IPS-20b (cell line): Measurements from ENCODE around the gene MAP6.

Experiments used
- H3K27ac ChIP-seq: one replicate; pipeline ENCODE4 v1.5.1; 2013; ENCODE audit warnings: low read length
- H3K27me3 ChIP-seq: 2 replicates; pipeline ENCODE4 v1.6.1; 2013; ENCODE audit warnings: mild to moderate bottlenecking, low read length, inconsistent platforms; ENCODE audit not compliant: insufficient read depth
- H3K36me3 ChIP-seq: 2 replicates; pipeline ENCODE4 v1.6.1; 2013; ENCODE audit warnings: low read depth, mild to moderate bottlenecking, inconsistent platforms, low read length, moderate library complexity; ENCODE audit not compliant: insufficient read depth
- H3K4me1 ChIP-seq: 2 replicates; pipeline ENCODE4 v1.6.1; 2013; ENCODE audit warnings: mild to moderate bottlenecking, control low read depth, inconsistent platforms, low read length, moderate library complexity; ENCODE audit not compliant: insufficient read depth
- H3K4me3 ChIP-seq: 2 replicates; pipeline ENCODE4 v1.5.1; 2013; ENCODE audit warnings: mild to moderate bottlenecking, low read length, inconsistent platforms
- H3K9ac ChIP-seq: 2 replicates; pipeline ENCODE4 v1.6.1; 2013; ENCODE audit warnings: low read depth, mild to moderate bottlenecking, inconsistent platforms, low read length, moderate library complexity
- H3K9me3 ChIP-seq: 2 replicates; pipeline ENCODE4 v1.6.1; 2013; ENCODE audit warnings: mild to moderate bottlenecking, low read depth, low read length, inconsistent platforms; ENCODE audit not compliant: insufficient read depth

Gene MAP6

DNA sequence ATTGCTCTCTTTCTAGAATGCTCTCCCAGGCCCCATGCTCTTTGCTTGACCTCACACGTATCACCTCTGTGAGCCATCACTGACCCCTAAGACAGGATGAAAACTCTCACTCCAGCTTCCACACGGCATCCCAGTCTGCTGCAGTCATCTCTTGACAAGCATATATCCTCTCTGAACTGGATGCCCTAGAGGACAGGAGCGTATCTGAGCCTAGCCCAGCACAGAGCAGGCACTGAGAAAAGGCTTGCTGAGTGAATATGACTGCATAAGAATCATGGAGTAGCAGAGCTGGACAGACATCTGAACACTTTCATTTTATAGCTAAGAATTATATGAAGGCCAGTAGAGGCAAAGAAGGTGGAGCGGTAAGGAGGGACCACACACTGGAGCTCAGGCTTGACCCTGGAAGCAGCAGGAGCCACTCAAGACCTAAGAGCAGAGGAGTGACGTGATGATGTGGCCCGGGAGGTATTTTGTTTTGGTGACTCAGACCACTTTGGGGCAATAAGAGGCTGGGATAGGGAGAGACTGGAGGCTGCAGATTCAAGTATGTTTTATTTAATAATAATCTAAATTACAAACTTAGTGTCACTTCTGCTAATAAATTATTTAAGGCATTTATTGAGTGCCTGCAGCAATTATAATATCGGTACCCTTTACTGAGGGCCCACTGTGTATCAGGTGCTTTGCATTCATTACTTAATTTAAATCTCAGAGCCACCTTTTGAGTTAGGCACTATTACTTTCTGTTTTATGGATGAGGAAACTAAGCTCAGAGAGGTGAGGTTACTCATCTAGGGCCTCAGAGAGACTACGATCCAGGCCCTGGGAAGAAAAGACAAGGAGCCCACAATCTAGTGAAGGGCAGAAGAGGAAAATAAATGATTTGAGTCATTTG, 42.6 kb downstream of the MAP6 start:
- H3K36me3 ChIP-seq = no peaks in the 10 kb centered on the region
- H3K27me3 ChIP-seq = no peaks in the 10 kb centered on the region; the same call in 1 of the 2 replicates
- peaks cover 10% of the 10 kb centered on the region for H3K4me1 ChIP-seq
- H3K9me3 ChIP-seq = no peaks in the 10 kb centered on the region
- no peak overlapping the region for H3K27ac ChIP-seq
- H3K9ac ChIP-seq = no peak overlapping the region
- H3K4me3 ChIP-seq = no peak overlapping the region

DNA sequence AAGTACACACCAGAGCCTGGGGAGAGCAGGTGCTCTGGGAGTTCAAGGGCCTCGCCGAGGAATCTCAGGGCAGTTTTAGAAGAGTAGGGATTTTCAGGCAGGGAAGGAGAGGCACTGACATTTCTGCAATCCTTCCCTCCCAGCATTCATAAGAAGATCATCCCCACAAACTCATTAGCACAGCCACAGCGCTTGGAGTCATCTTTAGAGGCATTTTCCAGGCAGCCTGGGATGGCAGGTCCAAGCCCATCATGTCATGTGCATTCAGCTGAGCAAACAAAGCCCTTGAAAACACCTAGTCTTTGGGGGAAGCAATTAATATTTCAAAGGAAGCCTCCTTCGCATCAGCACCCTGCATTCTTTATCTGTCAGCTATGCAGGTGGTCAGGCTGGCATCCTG, 43.8 kb downstream of the MAP6 start:
- no peak overlapping the region for H3K4me3 ChIP-seq
- no peaks in the 10 kb centered on the region; the same call in 1 of the 2 replicates for H3K27me3 ChIP-seq
- peaks cover 10% of the 10 kb centered on the region for H3K4me1 ChIP-seq
- H3K27ac ChIP-seq = no peak overlapping the region
- no peaks in the 10 kb centered on the region for H3K9me3 ChIP-seq
- no peak overlapping the region for H3K9ac ChIP-seq
- H3K36me3 ChIP-seq = no peaks in the 10 kb centered on the region

DNA sequence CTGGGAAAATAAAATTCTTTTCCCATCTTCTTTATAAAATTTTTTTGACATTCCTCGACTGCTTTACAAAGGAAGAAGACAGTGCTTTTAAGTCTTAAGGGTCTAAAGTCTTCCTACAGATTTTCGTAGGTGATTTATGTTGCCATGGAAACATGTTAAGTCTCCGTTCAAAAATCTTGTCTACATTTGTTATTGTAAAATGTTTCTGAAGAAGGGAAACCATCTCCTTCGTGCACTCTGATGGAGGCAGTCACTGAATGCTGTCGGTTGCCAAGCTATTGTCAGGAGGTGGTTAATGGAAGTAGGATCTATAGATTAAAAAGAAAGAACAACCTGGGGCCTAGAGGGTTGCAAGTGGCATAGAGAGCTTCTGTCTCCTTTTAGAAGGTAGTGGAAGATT, 52.6 kb downstream of the MAP6 start:
- no peak overlapping the region for H3K27ac ChIP-seq
- no peak overlapping the region for H3K4me3 ChIP-seq
- H3K27me3 ChIP-seq = no peaks in the 10 kb centered on the region
- no peak overlapping the region for H3K9ac ChIP-seq
- H3K4me1 ChIP-seq = peaks cover 7% of the 10 kb centered on the region; the same call in 1 of the 2 replicates
- H3K9me3 ChIP-seq = no peaks in the 10 kb centered on the region
- H3K36me3 ChIP-seq = no peaks in the 10 kb centered on the region

DNA sequence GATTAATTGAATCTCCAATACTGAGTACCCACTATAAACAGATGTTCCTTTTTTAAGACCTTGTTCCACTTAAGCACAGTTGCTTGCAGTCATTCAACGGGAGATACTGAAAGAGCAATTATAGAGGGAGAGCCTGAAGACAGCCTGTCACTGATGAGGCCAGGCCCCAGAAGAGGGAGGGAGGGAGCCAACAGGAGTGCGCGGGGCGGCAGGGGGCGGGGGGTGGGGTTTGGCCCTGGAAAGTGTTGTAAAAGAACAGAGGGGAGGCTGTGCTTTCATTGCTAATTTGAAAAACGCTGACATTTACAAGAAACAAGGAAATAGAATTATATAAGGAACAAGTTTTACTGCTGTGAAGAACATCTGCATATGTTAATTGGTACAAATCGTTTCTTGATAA, 53.1 kb downstream of the MAP6 start:
- H3K36me3 ChIP-seq = no peaks in the 10 kb centered on the region
- H3K27ac ChIP-seq = no peak overlapping the region
- no peaks in the 10 kb centered on the region for H3K9me3 ChIP-seq
- H3K4me1 ChIP-seq = peaks cover 7% of the 10 kb centered on the region; the same call in 1 of the 2 replicates
- no peaks in the 10 kb centered on the region for H3K27me3 ChIP-seq
- H3K4me3 ChIP-seq = no peak overlapping the region
- no peak overlapping the region for H3K9ac ChIP-seq

DNA sequence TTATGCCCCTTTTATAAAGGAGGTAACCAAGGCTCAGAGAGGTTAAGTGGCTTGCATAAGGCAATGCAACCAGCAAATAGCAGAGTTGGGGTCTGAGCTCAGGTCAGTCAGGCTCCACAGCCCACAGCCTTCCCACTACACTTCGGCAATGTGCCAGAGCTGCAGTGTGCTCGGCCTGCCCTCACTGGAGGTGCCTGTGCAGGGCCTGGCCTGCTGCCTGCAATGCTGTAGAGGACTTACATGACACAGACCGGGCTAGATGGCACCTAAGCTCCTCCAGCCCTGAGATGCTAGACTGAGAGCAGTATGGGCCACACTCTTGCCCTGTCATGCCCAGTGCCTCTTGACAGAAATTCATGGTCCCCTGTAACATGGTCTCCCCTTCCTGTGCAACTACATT, 57.0 kb downstream of the MAP6 start:
- Histone ChIP-seq H3K27ac (no peak overlapping the region), H3K9ac (no peak overlapping the region), H3K36me3 (no peaks in the 10 kb centered on the region), H3K4me1 (peaks cover 7% of the 10 kb centered on the region; the same call in 1 of the 2 replicates), H3K27me3 (no peaks in the 10 kb centered on the region), H3K9me3 (no peaks in the 10 kb centered on the region), H3K4me3 (no peak overlapping the region)

DNA sequence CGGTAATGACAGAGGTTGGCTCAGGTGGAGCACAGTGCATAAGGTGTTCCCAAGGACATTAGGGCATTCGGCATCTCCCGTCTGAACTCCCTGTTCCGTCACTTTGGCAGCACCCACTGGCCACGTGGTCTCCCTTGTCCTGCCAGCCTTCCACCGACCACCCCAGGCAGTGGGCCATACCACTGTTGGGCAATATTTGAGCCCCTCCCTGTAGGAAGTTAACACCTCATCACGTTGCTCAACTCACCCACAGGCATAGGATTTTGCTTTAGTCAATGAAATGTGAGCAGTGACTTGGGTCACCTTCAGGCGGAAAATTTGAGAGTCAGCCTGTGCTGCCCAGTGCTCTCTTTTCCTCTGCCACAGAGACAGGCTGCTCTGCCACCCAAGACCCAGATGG, 62.7 kb downstream of the MAP6 start:
- Histone ChIP-seq H3K27ac (no peak overlapping the region), H3K4me1 (no peaks in the 10 kb centered on the region), H3K4me3 (no peak overlapping the region), H3K27me3 (no peaks in the 10 kb centered on the region), H3K9me3 (no peaks in the 10 kb centered on the region), H3K36me3 (no peaks in the 10 kb centered on the region), H3K9ac (no peak overlapping the region)

DNA sequence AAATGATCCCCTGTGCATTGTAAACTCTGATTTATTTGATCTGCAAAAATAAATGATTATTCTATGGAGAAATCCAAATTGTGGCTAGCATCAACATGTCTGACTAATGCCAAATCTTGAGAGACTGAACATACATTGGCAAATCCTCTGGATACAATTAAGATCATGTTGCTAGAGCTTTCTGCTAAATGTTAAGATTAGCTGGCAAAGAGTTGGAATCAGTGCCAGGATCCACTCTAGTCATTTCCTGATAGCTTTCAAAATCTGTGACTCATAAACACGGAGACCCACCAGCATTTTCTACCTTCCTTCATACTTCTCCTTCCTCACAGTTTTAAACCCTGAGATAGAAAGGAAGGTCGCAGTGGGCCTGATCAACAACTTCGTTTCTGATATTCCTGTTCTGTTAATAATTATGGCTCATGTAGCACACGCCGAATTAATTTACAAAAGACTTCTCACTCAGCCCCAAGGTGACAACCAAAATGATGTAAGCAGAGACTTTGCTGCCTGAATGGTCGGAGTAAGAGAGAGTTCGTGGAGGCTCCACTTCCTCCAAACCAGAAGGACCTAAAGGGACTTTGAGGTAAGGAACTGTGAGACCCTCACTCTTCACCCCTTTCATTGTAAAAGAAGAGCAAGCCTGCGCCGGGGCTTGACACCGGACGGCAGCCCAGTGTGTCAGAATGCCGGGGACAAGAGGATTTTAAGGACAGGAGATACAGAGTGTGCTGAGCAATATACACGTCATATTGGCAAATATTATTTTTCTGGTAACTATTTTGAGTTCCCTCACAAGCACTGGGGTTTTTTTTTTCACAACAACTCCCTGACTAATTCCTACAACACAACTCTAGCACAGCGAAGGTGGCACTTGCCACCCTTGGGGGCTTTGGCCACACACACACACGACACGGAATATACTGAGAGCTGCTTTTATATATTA, 64.8 kb downstream of the MAP6 start:
- Histone ChIP-seq H3K27ac (no peak overlapping the region), H3K9me3 (no peaks in the 10 kb centered on the region), H3K27me3 (no peaks in the 10 kb centered on the region), H3K9ac (no peak overlapping the region), H3K4me3 (no peak overlapping the region), H3K4me1 (no peaks in the 10 kb centered on the region), H3K36me3 (no peaks in the 10 kb centered on the region)

DNA sequence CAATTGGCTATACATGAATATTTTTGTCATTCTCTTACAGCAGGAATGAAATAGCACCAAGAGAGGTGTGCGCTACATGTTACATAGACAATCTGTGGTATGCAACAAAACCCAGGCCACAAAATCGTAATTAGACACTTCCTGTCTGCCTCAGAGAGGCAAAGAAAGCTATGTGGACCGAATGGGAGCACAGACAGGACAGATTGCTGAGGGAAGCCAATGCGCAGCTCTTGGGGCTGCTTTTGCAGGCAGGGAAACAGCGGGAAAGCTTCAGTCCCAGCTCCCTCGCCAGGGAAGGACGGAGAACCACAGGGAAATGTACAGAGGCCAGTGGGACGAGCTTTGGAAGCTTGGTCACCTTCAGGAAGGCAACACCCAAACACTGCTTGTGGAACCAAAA, 65.9 kb downstream of the MAP6 start:
- no peak overlapping the region for H3K27ac ChIP-seq
- H3K4me1 ChIP-seq = no peaks in the 10 kb centered on the region
- H3K4me3 ChIP-seq = no peak overlapping the region
- no peaks in the 10 kb centered on the region for H3K9me3 ChIP-seq
- H3K9ac ChIP-seq = no peak overlapping the region
- no peaks in the 10 kb centered on the region for H3K36me3 ChIP-seq
- H3K27me3 ChIP-seq = no peaks in the 10 kb centered on the region

DNA sequence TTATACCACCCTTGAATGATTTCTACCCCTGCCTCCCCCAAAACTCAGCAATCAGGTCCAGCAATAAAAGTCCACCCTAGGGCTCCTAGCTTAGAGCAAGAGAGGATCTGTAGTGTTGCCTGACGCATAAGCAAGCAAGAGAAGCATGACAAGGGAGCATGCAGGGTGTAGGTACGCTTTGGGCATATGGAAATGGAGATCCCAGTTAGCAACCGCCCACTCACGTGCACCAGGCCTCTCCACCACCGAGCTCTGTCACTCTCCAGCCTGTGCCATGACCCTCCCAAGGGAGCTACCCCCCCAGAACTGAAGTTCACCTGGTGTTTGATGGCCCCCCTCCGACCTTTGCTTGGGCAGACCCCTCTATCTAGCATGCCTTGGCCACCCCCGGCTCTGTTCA, 67.3 kb downstream of the MAP6 start:
- Histone ChIP-seq H3K4me1 (peaks cover 6% of the 10 kb centered on the region; the same call in 1 of the 2 replicates), H3K4me3 (no peak overlapping the region), H3K9ac (no peak overlapping the region), H3K27me3 (peaks cover 2% of the 10 kb centered on the region; the same call in 1 of the 2 replicates), H3K36me3 (no peaks in the 10 kb centered on the region), H3K27ac (no peak overlapping the region), H3K9me3 (no peaks in the 10 kb centered on the region)

DNA sequence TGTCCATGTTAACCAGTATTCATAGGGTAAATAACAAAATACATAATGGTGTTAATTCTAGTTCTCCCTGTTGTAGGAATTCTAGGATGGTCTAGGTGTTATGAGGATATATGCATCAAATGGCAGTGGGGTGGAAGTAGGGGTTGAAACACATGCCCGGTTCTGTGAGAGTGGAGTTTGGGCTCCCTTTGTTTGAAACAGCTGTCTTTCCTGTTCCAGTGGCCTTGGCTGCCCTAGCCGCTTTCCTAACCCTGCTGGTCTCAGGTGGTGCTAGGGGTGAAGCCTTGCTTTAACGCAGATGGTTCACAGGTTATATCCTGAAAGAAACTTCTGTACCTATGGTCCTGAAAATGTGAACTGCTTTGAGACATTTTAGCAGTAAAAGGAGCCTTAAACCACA, 68.5 kb downstream of the MAP6 start:
- no peaks in the 10 kb centered on the region for H3K9me3 ChIP-seq
- no peak overlapping the region for H3K4me3 ChIP-seq
- peaks cover 5% of the 10 kb centered on the region; the same call in 1 of the 2 replicates for H3K27me3 ChIP-seq
- no peak overlapping the region for H3K27ac ChIP-seq
- H3K36me3 ChIP-seq = no peaks in the 10 kb centered on the region
- H3K9ac ChIP-seq = no peak overlapping the region
- H3K4me1 ChIP-seq = peaks cover 6% of the 10 kb centered on the region; the same call in 1 of the 2 replicates

DNA sequence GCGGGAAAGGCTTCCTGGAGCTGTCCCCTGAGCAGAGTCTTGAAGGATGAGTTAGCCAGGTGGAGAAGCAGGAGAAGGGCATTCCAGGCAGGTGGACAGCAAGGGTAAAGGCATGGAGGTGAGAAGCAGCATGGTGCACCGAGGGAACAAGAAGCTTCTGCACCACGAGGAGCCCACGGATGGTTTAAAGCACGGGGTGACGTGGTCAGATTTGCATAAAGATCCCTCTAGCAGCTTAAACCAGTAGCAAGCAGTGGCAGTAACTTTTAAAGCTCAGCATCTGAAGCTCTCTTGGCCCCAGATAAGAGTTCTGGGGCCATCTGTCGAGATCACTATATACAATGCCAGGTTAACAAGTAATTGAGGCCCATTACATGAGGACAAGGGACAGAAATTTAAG, 69.9 kb downstream of the MAP6 start:
- Histone ChIP-seq H3K4me1 (peaks cover 6% of the 10 kb centered on the region; the same call in 1 of the 2 replicates), H3K4me3 (no peak overlapping the region), H3K9me3 (no peaks in the 10 kb centered on the region), H3K9ac (no peak overlapping the region), H3K27me3 (peaks cover 5% of the 10 kb centered on the region; the same call in 1 of the 2 replicates), H3K27ac (no peak overlapping the region), H3K36me3 (no peaks in the 10 kb centered on the region)
